DMS79 treated with DMSO at 0.1 percent for 48 hours (cell line): ENCODE data around the gene MYCL.

Source experiments
- DNase-seq: peaks from one replicate; lab custom pipeline; 2025; lab: John Stamatoyannopoulos, UW

MYCL gene

GRCh38 chr1:39852214-39852791, 49.4 kb downstream of the MYCL start:
- DNase-seq, result peak; percentile 30

GRCh38 chr1:39850606-39851216, 51.0 kb downstream of the MYCL start:
- no peak for DNase-seq

- no peak for DNase-seq
Observed at GRCh38 chr1:39849203-39849602, 52.5 kb downstream of the MYCL start.

GRCh38 chr1:39847940-39848339, 53.8 kb downstream of the MYCL start:
- DNase-seq, result no peak

GRCh38 chr1:39846796-39847195, 54.9 kb downstream of the MYCL start:
- DNase-seq, result no peak

GRCh38 chr1:39845569-39846566, 55.8 kb downstream of the MYCL start:
- peak; percentile 100 for DNase-seq
